Esophagus squamous epithelium (tissue), 4 donors: ENCODE data around the gene MAP4K4.

Experiments used
- CTCF ChIP-seq, 6 experiments: fragments of 450-650 bp in 4 of 6; fragments of 200-600 bp in 2 of 6; sonication (generic) in 2 of 6; IDR thresholded peaks; one replicate each; pipeline ENCODE4 v1.5.1; 2016 to 2019; ENCODE audit warnings: antibody characterized with exemption in 6 of 6, mild to moderate bottlenecking in 4 of 6, moderate library complexity in 4 of 6
- POLR2A ChIP-seq, 4 donors: fragments of 450-650 bp; IDR thresholded peaks; one replicate each; pipeline ENCODE4 v1.6.1; 2017; ENCODE audit warnings: antibody characterized with exemption in 4 of 4, mild to moderate bottlenecking in 4 of 4, moderate library complexity in 3 of 4

GRCh38 chr2:101787097-101787496 is 89.6 kb downstream of the MAP4K4 start:
- TF ChIP-seq CTCF (IDR thresholded peaks at IDR 0.05) (no peak), POLR2A (IDR thresholded peaks at IDR 0.05) (no peak)
